Heart right ventricle (tissue), 16 donors: ENCODE data around the gene NDUFC1. TPM values are rescaled to one million over a fixed set of nuclear protein-coding genes. Genes with fewer than 3 reads are reported as not detected.
"Not testable (repeated sequence)": the region's sequence is repeated elsewhere in the genome, so short reads cannot be mapped to it uniquely, and the experiment has no call there.

Experiments used
- ATAC-seq, 8 donors: fragments of 200-7000 bp; cut with Tn5 transposase; one replicate each; pipeline ENCODE4 v1.9.1; 2020; ENCODE audit warnings: mild to moderate bottlenecking in 8 of 8, moderate library complexity in 8 of 8, moderate number of reproducible peaks in 1 of 8
- DNase-seq, 2 donors: peaks; one replicate each; pipeline ENCODE4 v3.0.0-alpha.2; 2020
- H3K27ac ChIP-seq, 10 donors: fragments of 200-600 bp; sonication (generic) in 2 of 10; one replicate each; pipeline versions ENCODE4 v1.5.0 to v1.8.0; 2020 to 2022; ENCODE audit warnings: mild to moderate bottlenecking in 3 of 10
- H3K27me3 ChIP-seq, 7 donors: fragments of 200-600 bp; one replicate each; pipeline ENCODE4 v1.8.0; 2021 to 2022; ENCODE audit warnings: mild to moderate bottlenecking in 2 of 7
- H3K36me3 ChIP-seq, 9 donors: fragments of 200-600 bp; sonication (generic) in 1 of 9; one replicate each; pipeline versions ENCODE4 v1.5.0 to v1.8.0; 2020 to 2022; ENCODE audit warnings: mild to moderate bottlenecking in 2 of 9
- H3K4me1 ChIP-seq, 9 donors: fragments of 200-600 bp; sonication (generic) in 1 of 9; one replicate each; pipeline versions ENCODE4 v1.5.0 to v1.8.0; 2020 to 2022; ENCODE audit warnings: mild to moderate bottlenecking in 4 of 9
- H3K4me3 ChIP-seq, 10 donors: fragments of 200-600 bp; sonication (generic) in 2 of 10; one replicate each; pipeline versions ENCODE4 v1.5.0 to v1.8.0; 2020 to 2022; ENCODE audit warnings: mild to moderate bottlenecking in 7 of 10, moderate library complexity in 2 of 10
- H3K9me3 ChIP-seq, 11 donors: fragments of 200-600 bp in 10 of 11; sonication (generic) in 2 of 11; one replicate each; pipeline versions ENCODE4 v1.5.0 to v1.8.0; 2013 to 2022; ENCODE audit warnings: mild to moderate bottlenecking in 2 of 11, control low read depth in 1 of 11, moderate library complexity in 1 of 11
- WGBS, 2 donors: extraction: QIAGEN DNeasy Blood & Tissue Kit; methylation state at CpG; one replicate each; pipeline ENCODE4 v1.1.7; 2013; ENCODE audit warnings: inconsistent platforms in 1 of 2; 5-methylcytosine and 5-hydroxymethylcytosine counted together
- intact Hi-C, 10 donors: fragments of 100-400 bp; cut with DNase I; formaldehyde crosslinking; loops; one replicate each; pipeline versions ENCODE4 v1.11.1 to v1.14.2; 2022
- polyA plus RNA-seq, 2 donors: library from polyadenylated mRNA; stranded (reverse); fragments of 200-250 nt; gene quantifications; one replicate each; pipeline ENCODE4 v1.2.3, GENCODE V29; 2013
- total RNA-seq, 10 donors: library from RNA; stranded (reverse); fragmentation: NEBNext Ultra II Directional in 3 of 10; extraction: Animal tissue kit (Norgen Biotek cat#: 25700) in 3 of 10; gene quantifications; one replicate each; pipeline versions ENCODE4 v1.2.1 to v1.2.4, GENCODE V29; 2021 to 2023
- TF ChIP-seq, protein P1 (sequence below), 9 donors: fragments of 200-600 bp; sonication (generic) in 2 of 9; IDR thresholded peaks; one replicate each; pipeline versions ENCODE4 v1.5.0 to v1.8.0; 2021 to 2022; ENCODE audit warnings: antibody characterized with exemption in 9 of 9, mild to moderate bottlenecking in 5 of 9, moderate library complexity in 1 of 9
- donor health status: Arrhythmogenic right ventricular cardiomyopathy.
- donor health status: ischemic (EF 13 %, LVEDD 7.1; RV severe dilation, severe dysfunction).
- donor health status: healthy with polysubstance abuse.
- donor health status: DM: no; HTN: yes; CAD: no.
- donor health status: DM: no; HTN: no; CAD: no.
- donor health status: ischemic (EF 25% LVEDD 6.9; RV normal size, moderate dysfunction).
- donor health status: ischemic (EF 25% LVEDD 5.7; RV mildly dilated, moderate dysfunction).
- donor health status: healthy.
- donor health status: DM: yes; HTN: yes; CAD: no.
- donor health status: Ischemic cardiomyopathy.
- donor health status: ischemic (EF 35%, LVEDD 5.7; RV mildly dilated, moderate dysfunction).
- donor health status: nonischemic (EF 11% LVEDD 7.7; RV severe dilation, severe dysfunction).
- donor health status: DM: yes; HTN: yes; CAD: no.
- donor health status: PGD.
- donor health status: ischemic (EF 29% LVEDD 5.4; RV normal size, mild dysfunction).
- donor health status: nonischemic (EF 23%, LVEDD 6.1; RV moderate dilation, normal function).

NDUFC1 gene
- total and polyA plus RNA-seq, 12 donors = 184 to 266 (median 210) TPM

DNA sequence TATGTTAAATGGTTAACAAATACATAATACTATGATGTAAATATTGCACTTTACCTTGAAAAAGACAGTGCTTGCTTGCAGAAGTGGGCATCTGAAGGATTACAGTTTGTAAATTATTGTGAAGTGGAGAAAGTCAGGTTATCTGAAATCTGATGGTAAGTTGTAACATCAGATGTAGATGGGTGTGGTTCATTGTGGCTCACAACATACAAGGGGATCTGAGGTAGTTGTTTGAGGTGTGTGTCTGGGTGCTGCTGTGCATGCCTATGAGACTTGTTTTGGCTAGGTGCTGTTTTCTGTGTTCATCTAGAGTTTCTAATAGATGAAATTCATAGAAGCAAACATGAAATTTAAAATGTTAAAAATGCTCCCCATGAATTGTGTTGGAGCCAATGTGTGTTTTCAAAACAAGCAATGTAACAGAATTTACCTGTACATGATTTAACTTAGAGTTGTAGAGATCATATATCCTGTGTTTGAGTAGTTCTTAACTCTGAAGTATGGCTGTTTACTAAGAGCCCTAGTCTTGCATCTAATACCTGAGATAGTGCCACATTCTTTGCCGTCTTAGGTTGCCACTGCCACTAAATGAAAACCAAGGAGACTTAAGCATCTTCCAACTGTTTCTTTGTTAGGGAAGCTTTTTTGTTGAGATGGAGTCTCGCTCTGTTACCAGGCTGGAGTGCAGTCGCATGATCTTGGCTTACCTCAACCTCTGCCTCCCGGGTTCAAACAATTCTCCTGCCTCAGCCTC is 11.9 kb upstream of the NDUFC1 start:
- intact Hi-C loops = no loop called here
- no peaks in the 10 kb centered on the region for H3K36me3 ChIP-seq
- peak overlapping the region in 1 of 10 donors; percentile 5 for H3K27ac ChIP-seq
- no peaks in the 10 kb centered on the region for H3K27me3 ChIP-seq
- no peak overlapping the region for H3K4me3 ChIP-seq
- WGBS, 2 donors = 90 to 94% methylated on average over 4 of the region's 4 CpGs
- TF ChIP-seq, protein P1, sequence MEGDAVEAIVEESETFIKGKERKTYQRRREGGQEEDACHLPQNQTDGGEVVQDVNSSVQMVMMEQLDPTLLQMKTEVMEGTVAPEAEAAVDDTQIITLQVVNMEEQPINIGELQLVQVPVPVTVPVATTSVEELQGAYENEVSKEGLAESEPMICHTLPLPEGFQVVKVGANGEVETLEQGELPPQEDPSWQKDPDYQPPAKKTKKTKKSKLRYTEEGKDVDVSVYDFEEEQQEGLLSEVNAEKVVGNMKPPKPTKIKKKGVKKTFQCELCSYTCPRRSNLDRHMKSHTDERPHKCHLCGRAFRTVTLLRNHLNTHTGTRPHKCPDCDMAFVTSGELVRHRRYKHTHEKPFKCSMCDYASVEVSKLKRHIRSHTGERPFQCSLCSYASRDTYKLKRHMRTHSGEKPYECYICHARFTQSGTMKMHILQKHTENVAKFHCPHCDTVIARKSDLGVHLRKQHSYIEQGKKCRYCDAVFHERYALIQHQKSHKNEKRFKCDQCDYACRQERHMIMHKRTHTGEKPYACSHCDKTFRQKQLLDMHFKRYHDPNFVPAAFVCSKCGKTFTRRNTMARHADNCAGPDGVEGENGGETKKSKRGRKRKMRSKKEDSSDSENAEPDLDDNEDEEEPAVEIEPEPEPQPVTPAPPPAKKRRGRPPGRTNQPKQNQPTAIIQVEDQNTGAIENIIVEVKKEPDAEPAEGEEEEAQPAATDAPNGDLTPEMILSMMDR (IDR thresholded peaks at IDR 0.05) = no peak
- ATAC-seq (peak in 1 of 8 donors; percentile 6), DNase-seq (no peak)
- no peaks in the 10 kb centered on the region for H3K9me3 ChIP-seq
- peaks cover 0 to 64% (median 28%) of the 10 kb centered on the region in 9 donors for H3K4me1 ChIP-seq

DNA sequence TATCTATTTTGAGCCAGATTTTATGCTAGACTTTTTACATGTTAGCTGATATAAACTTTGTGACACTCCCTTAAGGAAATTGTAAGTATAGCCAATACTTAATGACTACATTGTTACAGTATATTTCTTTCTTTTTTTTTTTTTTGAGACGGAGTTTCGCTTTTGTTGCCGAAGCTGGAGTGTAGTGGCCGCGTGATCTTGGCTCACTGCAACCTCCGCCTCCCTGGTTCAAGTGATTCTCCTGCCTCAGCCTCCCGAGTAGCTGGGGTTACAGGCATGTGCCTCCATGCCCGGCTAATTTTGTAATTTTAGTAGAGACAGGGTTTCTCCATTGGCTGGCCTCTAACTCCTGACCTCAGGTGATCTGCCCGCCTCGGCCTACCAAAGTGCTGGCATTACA is 11.1 kb upstream of the NDUFC1 start:
- Histone ChIP-seq H3K4me1 (peaks cover 0 to 64% (median 28%) of the 10 kb centered on the region in 9 donors), H3K27ac (peak overlapping the region in 1 of 10 donors; percentile 29)
- H3K4me3 ChIP-seq, H3K27me3 ChIP-seq, ATAC-seq, H3K9me3 ChIP-seq, H3K36me3 ChIP-seq, intact Hi-C loops, DNase-seq: not testable (repeated sequence)
- 95% methylated on average over 10 of the region's 10 CpGs for WGBS, 2 donors

DNA sequence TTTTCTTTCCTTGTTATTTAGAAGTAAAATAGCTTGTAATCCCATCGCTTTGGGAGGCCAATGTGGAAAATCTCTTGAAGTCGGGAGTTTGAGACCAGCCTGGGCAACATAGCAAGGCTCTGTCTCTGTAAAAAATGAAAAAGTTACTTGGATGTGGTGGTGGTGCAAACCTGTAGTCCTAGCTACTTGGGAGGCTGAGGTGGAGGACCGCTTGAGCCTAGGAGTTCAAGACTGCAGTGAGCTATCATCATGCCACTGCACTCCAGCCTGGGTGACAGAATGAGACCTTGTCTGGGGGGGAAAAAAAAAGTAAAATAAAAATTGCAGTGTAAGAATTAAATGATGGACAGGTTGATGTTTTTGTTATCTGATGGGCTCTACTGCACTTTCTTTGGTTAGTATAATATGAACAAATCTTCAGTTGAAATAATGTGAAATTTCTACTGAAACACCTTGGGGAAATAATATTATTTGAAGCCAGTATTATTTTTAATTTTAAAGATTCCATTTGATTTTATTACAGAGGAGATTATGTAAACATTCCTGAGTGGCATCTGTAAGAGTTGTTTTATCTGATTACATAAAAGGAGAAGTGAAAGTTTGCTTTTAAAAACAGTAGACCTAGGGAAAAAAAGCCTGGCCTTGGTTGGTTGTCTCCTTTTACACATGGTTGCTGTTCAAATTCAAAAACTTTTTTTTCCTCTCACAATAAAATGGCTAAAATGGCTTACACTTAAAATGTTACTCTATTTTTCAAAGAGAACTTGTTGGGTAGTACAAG is 10.5 kb upstream of the NDUFC1 start:
- DNase-seq = no peak
- 96 to 98% methylated on average over 3 of the region's 3 CpGs for WGBS, 2 donors
- intact Hi-C loops = no loop called here
- Histone ChIP-seq H3K9me3 (no peaks in the 10 kb centered on the region), H3K27ac (peak overlapping the region in 1 of 10 donors; percentile 29), H3K4me1 (peaks cover 0 to 64% (median 28%) of the 10 kb centered on the region in 9 donors), H3K4me3 (no peak overlapping the region), H3K27me3 (no peaks in the 10 kb centered on the region), H3K36me3 (peaks cover 0 to 8% (median 0%) of the 10 kb centered on the region in 9 donors)
- ATAC-seq = no peak
- TF ChIP-seq, protein P1 (IDR thresholded peaks at IDR 0.05) = no peak

DNA sequence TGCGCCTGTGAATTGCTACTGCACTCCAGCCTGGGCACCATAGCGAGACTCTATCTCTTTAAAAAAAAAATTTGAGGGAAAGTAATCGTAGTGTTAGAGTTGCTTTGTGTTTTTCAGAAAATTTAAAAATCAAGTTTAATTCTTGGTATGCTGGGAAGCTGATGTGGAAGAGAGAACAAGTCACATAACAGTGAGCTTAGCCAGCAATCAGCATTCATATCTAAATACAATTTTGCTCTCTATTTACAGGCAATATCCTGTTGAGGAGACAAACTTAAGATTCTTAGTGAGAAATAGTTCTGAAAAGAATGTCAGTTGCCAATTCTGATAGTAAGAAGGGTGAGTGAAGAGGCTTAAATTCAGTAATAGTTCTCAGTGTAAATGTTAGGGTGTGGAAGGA is 9.6 kb upstream of the NDUFC1 start:
- no peaks in the 10 kb centered on the region for H3K27me3 ChIP-seq
- peaks cover 0 to 9% (median 0%) of the 10 kb centered on the region in 9 donors for H3K36me3 ChIP-seq
- H3K4me3 ChIP-seq = no peak overlapping the region
- intact Hi-C loops = no loop called here
- no peak overlapping the region for H3K27ac ChIP-seq
- WGBS, 2 donors = 77 to 80% methylated on average over 3 of the region's 3 CpGs
- no peak for DNase-seq
- H3K4me1 ChIP-seq = peaks cover 0 to 69% (median 28%) of the 10 kb centered on the region in 9 donors
- ATAC-seq = no peak
- H3K9me3 ChIP-seq = no peaks in the 10 kb centered on the region
- TF ChIP-seq, protein P1 (IDR thresholded peaks at IDR 0.05) = no peak
